GM18519 (cell line): ENCODE measurements around the gene PROSER3.
"Not testable (repeated sequence)": the region's sequence is repeated elsewhere in the genome, so short reads cannot be mapped to it uniquely, and the experiment has no call there.

Experiments used
- ATAC-seq: cut with Tn5 transposase; IDR thresholded peaks from one replicate; pipeline ENCODE4 v1.9.1; 2021; ENCODE audit warnings: mild to moderate bottlenecking, moderate library complexity; ENCODE audit not compliant: unreplicated experiment, low FRiP score

Gene PROSER3

DNA sequence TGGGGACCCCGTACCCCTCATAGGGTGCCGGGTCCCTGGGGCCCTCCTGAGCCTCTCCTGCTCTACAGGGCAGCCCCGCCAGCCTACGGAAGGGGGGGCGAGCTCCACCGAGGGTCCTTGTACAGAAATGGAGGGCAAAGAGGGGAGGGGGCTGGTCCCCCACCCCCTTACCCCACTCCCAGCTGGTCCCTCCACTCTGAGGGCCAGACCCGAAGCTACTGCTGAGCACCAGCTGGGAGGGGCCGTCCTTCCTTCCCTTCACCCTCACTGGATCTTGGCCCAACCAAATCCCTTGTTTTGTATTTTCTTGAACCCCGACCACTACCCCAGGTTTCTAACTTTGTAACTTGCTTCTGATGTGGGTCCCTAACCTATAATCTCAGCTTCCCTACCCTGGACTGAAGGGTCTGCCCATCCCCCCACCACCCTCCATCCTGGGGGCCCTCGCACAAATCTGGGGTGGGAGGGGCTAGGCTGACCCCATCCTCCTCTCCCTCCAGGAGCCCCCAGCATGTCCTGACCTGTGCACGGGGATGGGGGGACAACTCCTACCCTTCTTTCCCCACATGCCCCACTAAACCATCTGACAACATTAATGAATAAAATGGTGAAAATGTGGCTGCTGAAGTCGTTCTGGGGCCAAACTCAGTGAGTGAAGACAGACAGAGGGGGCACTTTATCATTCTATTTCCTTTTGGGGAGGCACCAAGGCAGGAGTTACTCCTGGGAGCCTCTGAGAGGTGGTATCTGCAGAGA is 30.4 kb downstream of the PROSER3 start:
- ATAC-seq, result no peak

DNA sequence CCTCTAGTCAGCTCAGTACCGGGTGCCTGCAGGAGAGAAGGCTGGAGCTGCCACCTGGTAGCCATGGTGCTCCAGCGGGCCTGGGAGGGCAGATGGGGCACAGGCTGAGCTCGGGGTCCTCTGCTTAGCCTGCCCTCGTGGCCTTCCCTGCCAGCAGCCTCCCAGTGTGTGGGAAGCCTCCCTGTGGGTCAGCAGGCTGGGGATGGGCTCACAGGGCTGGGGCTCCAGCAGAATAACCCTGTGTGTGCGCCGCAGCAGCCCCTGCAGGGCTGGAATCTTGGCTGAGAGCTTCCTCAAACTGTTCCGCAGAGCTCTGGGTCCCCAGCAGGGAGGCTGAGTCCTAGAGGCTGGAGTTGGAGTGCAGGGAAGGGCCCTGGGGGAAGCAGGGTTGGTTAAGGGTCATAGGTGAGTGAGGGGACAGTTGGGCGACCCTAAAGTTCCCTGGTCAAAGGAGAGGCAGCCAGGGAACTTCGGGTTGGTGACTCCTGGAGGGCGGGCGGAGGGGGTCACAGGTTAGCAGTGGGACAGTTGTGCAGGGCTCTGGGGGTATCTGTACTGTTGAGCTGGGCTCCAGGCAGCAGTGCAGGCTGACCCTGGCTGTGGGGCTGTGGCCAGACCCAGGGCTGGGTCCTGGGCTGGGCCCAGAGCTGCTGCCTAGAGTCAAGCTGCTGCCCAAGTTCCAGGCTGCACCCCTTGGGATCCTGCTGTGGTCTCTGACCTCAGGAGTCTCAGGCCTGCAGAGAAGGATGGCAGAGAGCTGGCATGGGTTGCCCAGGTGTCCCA is 31.4 kb downstream of the PROSER3 start:
- no peak for ATAC-seq

- no peak for ATAC-seq
These were observed 32.3 kb downstream of the PROSER3 start for GRCh38 chr19:35789978-35790944.

DNA sequence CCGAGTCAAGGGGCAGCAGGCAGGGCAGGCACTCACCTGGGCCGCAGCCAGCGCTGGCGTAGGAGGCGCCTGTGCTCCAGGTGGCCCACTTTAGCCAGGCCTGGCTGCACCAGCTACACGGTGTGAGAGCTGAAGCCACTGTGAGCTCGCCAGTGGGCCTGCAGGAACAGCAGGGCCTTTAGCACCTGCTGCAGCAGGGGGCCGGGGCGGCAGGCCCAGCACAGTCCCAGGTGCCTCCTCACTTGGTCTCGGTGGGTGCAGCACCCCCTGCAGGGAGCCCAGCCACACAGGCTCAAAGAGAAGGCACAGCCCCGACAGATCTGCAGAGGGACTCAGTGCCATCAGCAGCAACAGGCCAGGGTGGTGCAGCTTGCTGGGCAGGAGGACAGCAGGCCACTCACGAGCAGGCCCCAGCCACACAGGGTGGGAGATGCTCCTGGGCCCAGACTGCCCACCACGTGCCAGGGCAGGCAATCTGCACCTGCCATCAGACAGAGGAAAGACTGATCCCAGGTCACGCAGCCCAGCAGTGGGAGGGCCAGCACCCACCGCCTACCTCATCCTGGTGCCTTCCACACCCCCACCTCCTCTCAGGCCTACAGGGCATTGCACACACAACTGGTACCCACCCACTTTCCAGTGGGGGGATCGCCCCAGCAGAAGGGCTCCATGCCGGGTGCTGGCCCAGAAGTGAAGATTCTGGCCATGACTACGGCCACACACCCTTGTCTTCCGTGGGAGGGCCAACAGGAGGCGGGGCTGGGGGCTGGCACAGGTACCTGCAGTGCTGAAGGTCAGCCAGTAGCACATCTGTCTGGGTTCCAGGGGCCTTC is 33.2 kb downstream of the PROSER3 start:
- ATAC-seq, result no peak

- ATAC-seq, result no peak
These were observed 33.9 kb downstream of the PROSER3 start for GRCh38 chr19:35791814-35792279.

- ATAC-seq, result no peak
These were observed 34.3 kb downstream of the PROSER3 start for GRCh38 chr19:35792312-35792711.

DNA sequence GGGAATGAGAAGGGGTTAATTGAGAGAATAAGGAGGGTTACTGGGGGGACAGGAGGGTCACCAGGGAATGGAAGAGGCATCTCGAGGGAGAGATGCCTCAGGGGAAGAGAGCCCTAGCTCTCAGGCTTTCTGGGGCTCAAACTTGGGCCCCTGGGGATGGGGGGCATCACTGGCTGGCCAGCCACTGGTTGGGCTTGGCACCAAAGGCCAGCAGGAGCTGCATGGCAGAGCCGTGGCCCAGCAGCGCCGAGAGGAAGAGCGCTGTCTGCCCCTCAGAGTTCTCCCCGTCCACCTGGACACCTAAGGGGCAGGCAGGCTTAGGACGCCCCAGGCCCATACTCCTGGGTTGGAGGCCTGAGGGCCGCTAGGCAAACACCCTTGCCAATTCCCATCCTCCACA is 34.9 kb downstream of the PROSER3 start:
- no peak for ATAC-seq

- ATAC-seq, result no peak
These were observed 35.6 kb downstream of the PROSER3 start for GRCh38 chr19:35793381-35794165.

DNA sequence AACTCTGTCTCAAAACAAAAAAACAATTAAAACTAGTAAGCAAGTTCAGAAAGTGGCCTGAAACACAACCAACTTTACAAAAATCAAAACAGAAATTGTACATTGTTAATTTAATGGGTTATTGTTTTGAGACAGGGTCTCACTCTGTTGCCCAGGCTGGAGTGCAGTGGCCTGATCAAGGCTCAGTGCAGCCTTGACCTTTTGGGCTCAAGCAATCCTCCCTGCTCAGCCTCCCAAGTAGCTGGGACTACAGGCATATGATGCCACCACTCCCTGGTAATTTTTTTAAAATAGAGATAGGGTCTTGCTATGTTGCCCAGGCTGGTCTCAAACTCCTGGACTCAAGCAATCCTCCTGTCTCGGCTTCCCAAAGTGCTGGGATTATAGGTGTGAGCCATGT is 37.6 kb downstream of the PROSER3 start:
- ATAC-seq, result not testable (repeated sequence)

DNA sequence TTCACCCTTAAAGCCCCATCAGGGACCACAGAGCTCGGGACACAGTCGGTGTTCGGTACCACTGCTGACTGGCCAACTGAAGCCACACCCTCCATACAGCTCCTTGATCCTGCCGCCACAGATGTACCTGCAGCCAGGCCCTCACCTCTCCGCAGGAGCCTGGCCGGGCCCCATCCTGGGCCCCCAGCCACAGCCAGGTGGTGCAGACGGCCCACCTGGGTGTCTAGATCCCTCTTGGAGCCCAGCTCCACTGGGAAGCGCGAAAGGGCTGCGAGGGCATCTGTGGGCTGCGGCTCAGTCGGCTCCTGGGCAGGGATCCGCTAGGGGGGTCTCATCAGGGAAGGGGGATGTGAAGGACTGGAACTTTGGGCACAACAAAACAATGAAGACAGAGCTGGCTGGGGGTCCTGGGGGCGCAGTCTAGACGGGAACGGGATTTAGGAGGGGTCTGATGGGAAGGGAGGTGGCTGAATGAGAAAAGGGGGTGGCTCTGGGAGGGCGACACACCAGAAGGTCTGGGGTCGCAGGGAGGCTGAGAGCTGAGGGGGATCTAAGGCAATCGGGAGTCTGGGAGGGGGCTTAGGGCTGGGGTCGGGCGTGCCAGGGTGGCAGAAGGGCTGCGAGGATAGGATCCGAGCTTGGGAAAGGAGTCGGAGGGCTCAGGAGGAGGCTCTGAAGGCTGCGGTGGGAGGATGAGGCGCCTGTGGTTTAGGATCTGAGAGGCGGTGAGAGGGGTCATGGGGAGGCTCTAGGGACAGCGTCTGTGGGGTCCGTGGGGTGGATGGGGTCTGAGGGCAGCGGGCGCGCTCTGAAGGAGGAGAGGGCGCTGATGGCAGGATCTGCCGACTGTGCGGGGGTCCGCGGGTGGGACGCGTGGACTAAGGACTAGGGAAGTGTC is 38.9 kb downstream of the PROSER3 start:
- no peak for ATAC-seq

- ATAC-seq, result no peak
These were observed 39.7 kb downstream of the PROSER3 start for GRCh38 chr19:35797663-35798062.

- ATAC-seq, result no peak
These were observed 43.9 kb downstream of the PROSER3 start for GRCh38 chr19:35801828-35802227.

DNA sequence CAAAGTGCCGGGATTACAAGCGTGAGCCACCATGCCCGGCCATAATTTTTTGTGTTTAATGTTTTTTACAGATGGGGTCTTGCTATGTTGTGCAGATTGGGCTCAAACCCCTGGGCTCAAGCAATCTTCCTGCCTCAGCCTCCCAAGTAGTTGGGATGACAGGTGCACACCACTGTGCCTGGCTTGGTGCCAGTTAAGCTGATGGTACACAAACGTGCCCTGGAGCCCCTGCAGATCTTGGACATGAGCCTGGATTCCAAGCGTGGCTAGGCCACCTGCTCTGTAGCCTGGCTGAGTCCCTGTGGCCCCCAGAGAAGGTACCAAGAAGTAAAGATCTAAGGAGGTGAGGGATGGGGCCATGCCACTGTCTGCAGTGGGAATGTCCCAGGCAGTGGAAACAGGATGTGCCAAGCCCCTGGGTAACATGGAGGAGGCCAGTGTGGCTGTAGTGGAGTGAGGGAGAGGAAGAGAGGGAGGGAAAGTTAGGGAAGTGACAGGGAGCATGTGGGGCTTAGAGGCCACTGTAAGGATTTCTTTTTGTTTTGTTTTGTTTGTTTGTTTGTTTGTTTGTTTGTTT is 47.6 kb downstream of the PROSER3 start:
- ATAC-seq, result no peak

DNA sequence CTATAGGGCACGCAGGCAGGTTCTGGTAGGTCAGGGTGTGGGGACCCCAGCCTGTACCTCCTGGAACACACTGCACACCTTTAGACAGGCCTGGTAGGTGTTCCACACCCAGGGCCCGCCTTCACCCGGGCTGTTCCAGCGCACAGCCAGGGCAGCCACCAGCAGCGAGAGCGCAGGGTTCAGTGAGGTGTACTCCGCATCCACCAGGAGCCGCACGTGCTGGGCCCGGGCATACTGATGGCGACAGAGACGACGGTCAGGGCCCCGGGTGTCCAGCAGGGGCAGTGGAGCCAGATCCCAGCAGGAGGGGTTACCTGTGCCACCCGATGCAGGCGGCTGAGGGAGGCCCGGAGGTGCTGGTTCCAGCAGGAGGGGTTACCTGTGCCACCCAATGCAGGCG is 48.6 kb downstream of the PROSER3 start:
- no peak for ATAC-seq

DNA sequence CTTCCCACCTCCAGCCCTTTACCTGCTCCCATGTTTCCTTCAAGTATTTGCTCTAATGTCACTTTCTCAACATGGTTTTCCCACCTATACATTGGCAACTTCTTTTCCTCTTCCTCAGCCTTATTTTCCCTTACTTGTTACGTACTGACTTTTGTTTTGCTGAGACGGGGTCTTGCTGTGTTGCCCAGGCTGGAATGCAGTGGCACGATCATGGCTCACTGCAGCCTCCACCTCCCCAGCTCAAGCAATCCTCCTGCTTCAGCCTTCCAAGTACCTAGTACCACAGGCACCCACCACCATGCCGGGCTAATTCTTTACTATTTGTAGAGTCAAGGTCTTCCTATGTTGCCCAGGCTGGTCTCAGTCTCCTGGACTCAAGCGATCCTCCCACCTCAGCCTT is 49.7 kb downstream of the PROSER3 start:
- ATAC-seq, result no peak

DNA sequence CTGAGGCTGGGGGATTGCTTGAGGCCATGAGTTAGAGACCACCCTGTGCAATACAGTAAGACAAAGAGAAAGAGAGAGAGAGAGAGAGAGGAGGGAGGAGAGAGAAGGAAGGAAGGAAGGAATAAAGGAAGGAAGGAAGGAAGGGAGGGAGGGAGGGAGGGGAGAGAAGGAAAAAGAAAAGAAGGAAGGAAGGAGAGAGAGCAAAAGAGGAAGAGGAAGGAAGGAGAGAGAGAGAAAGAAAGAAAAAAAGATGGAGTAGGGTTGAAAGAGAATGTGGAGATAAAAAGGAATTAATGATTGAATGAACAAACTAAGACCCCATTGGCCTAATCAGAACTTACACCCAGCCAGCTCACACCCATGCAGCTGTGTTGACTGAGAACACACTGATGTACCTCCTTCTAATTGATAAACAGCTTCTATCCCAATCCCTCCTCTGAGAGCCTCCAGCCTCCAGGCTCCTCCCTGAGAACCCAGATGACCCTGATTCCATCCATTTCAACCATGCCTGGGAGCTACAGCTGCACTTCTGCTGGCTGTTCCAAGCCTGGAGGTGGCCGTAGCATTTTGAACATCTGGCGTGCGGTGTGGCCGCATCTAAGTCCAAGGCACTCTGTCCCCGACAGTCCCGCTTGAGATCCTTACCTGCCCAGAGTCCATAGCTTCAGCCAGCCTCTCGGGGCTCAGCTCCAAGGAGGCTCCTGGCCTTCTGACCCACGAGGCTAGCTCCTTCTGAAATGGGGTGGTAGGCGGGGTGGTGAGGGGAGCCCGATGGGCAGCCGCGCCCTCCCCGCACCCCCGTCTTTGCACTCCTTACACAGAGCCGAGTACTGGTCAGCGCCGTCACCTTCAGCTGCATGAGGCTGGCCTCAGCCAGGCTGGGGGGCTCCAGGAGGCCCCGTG is 53.6 kb downstream of the PROSER3 start:
- no peak for ATAC-seq
